ENCODE measurements around the gene CD276.
"Not testable (repeated sequence)": the region's sequence is repeated elsewhere in the genome, so short reads cannot be mapped to it uniquely, and the experiment has no call there.

The CD276 gene

GRCh38 chr15:73710321-73710720 lies 26.1 kb downstream of the CD276 start:
- no peak for DNase-seq

DNA sequence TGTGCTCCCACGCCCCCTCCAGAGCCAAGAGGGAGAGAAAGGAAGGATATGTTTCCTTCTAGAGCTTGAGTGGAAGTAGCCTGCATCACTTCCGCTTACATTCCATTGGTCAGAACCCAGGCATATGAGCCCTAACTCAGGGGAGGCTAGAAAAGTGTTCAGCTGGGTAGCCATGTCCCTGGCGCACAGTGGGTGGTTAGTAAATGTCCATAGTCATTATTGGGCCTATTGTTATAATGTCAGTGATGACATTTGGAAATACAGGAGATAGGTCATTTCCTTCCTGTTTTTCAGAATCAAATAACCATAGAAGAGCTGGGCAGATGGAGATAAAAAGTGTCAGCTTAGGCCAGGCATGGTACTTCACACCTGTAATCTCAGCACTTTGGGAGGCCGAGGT lies 27.3 kb downstream of the CD276 start:
- DNase-seq = peak; percentile 37 to 42

GRCh38 chr15:73712107-73712506 lies 27.9 kb downstream of the CD276 start:
- no peak for DNase-seq

GRCh38 chr15:73714695-73715301 lies 30.6 kb downstream of the CD276 start:
- no peak for DNase-seq

DNA sequence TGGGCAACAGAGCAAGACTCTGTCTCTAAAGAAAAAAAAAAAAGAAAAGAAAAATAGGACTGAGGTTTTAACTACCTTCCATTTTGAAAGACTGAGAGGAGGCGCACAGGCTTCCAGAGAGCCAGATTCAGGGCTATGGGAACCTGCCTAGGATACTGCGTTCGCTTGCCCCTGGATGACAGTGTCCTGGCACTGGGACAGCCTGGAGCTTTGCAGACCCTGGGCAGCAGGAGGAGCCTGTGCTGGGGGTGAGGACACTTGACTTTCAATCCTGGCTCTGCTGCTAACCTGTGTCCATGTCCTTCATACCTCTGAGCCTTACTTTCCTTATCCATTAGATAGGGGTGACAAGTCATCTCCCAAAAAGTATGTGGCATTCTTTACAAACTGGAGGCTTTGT lies 31.2 kb downstream of the CD276 start:
- DNase-seq = no peak

DNA sequence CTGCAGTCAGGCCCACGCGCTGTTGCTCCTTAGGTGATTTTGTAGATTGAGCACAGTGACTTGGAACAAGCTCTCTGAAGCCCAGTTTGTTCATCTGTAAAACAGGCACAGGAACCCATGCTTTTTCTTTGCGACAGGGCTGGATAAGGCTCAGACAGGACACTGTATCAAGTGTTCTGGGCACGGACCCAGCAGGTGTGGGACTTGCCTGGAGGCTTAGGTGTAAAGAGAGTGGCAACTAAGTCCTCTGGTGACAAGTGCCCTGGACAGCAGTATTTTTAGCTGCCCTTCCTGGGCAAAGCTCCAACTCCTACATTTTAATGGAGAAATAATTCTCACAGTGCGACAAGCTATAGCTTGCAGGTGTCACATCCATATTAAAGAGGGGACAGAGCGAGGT lies 32.2 kb downstream of the CD276 start:
- DNase-seq = no peak

- no peak for DNase-seq
Measured at GRCh38 chr15:73717206-73717605, 33.0 kb downstream of the CD276 start.

DNA sequence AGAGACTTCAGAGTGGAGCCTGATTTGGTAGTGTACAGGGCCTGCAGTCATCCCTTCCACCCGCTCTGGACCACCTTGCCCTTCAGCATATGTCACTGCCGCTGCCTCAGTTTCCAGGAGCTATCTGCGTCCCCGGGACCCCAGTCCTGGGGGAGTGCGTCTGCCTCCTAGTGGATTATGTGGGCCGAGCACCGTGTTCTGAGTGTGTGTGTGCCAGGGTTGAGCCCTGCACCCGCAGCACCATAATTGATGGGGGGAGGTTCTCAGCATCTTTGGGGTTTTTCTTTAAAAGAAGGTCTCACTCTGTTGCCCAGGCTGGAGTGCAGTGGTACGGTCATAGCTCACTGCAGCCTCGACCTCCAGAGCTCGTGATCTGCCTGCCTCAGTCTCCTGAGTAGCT lies 33.6 kb downstream of the CD276 start:
- no peak for DNase-seq

DNA sequence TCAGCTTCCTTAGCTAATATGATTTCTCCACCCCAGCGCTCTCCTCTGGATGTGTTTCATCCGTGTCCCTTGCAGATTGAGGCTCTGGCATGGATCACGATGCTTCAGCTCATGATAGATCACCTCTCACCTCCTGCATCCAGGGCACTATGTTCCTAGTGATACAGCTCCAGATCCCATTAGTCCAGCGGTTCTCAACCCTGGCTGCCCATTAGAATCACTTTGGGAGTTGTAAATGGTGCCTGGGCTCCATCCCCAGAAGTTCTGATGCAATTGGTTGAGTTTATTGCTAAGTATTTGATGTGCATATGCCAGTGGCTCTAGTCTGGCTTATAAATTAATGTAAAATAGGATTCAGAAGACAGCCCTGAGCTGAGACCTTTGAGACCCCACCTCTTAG lies 34.5 kb downstream of the CD276 start:
- DNase-seq = no peak

GRCh38 chr15:73722425-73722824 lies 38.2 kb downstream of the CD276 start:
- DNase-seq = no peak

DNA sequence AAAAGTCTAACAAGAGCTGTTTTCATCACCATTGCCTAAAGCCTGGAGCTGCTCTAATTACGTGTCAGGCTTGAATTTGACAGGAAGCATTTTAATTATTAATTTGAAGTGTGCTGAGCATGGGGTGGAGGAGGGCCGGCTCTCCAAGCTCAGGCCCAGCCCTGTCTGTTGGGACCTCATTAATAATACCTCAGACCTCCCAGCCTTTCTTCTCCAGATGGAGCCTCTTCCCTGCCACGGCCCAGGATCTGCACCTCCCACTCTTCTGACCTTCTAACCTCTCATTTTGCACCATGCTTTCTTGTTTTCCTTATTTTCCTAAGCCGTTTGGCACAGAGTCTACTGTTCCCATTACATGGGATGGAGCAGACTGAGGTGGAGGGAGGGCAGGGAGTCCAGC lies 39.0 kb downstream of the CD276 start:
- DNase-seq = no peak

GRCh38 chr15:73724212-73724611 lies 40.0 kb downstream of the CD276 start:
- DNase-seq = no peak

DNA sequence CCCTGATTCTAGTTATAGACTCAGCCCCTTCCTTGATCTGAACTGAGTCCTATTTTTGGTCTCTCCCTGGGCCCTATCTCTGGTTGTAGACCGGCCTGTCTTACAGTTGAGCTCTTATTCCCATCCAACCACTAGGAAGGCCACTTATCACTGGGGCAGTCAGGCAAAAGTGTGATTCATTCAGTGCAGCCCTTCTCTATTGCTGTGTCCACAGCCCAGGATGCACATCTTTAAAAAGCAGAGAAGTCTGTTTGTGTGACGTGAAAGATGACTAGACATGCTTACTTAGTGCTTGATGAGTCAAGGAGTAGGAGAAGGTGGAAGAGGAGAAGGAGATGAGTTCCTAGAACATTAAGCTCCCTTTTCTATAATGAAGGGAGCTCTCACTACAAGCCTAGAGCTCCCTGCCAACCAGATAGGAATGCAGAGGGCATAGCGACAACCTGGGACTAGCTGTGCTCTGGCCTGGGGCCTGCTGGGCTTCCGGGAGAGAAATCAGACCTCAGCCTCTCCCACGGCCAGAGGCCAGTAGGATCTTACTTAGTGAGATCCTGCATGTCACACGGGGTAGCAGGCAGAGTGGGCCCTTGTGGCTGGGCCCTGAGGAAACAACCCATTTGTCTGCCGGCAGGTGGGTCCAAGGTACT lies 43.3 kb downstream of the CD276 start:
- DNase-seq = no peak

- DNase-seq = not testable (repeated sequence)
Measured at GRCh38 chr15:73732051-73732450, 47.9 kb downstream of the CD276 start.

DNA sequence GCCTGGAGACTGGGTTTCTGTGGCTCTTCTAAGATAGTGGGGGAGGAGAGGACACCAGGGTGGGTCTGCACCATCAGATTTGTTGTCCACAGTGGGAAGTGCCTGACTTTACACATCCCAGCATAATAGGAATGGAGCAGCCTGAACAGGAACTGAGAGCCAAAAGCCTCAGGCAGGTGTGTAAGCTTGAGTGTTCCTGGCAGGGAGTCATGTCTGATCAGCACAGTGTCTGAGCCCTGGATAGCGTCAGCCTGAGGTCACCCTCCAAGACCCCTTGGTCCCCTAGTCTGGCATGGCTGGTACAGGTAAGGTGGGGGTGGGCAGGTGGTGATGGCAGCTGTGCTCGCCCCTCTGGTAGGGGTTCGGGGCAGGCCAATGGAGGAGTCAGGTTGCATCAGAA lies 48.7 kb downstream of the CD276 start:
- DNase-seq = no peak

GRCh38 chr15:73737535-73737934 lies 53.4 kb downstream of the CD276 start:
- DNase-seq = no peak

- DNase-seq = no peak
Measured at GRCh38 chr15:73740152-73741048, 56.2 kb downstream of the CD276 start.

DNA sequence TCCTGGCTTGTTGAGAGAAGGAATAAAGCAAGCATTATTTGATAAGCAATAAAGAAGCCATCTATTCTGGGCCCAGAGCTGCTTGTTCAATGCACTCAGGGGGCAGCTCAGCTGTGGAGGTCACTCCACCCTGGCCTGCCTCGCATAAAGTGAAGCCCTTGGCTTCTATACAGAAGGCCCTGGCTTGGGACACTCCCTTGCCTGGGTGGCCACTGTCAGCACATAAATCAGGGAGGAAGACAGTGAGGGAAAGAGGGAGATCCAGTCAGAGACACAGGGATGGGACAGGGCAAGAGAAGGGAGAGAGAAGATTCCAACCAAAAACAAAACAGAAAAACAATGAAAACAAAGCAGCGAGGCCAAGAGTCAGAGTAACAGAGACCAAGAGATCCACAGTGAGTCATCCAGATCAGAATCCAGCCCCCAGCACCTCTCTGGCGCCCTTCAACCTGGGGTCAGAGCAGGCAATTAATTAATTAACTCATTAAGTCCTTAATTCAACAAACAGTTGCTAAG lies 57.2 kb downstream of the CD276 start:
- no peak for DNase-seq

DNA sequence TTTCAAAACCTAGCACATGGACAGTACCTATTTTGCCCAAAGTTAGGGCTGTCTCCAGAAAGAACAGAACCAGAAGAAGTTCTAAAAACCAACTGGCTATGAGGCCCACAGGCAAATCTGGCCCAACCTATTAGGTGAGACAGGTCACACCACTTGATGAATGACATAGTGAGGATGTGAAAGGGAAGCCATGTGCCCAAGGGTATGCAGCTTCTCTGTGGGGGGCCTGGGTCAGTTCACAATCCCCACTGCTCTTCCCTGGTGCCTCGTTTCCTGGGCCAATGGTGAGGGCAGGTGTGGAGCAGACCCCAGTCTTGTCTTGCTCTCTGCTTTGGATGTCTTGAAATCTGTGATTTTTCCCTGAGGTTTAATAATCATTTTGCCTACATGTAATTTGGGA lies 60.1 kb downstream of the CD276 start:
- DNase-seq = no peak

- DNase-seq = no peak
Measured at GRCh38 chr15:73745073-73745472, 60.9 kb downstream of the CD276 start.

GRCh38 chr15:73746261-73746660 lies 62.1 kb downstream of the CD276 start:
- no peak for DNase-seq

DNA sequence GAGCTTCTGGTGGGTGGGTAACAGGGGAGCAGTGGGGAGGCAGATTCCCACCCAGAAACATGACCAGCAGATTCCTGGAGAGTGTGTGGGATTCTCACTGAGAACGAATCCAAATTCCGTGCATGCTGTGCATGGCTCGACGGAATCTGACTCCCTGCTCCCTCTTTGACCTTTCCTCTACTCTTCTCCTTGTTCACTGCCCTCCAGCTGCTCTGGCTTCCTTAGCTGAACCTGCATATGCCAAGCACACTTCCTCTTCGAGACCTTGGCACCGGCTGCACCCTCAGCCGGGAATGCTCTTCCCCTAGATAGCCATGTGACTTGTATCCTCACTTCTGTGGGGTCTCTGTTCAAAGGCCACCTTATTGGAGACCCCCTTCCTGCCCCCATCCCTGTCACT lies 62.7 kb downstream of the CD276 start:
- no peak for DNase-seq

GRCh38 chr15:73747847-73748590 lies 63.8 kb downstream of the CD276 start:
- DNase-seq = no peak

Measured in AML-193 (cell line).